HepG2 (cell line): ENCODE data around the gene PPRC1. TPM values are rescaled to one million over a fixed set of nuclear protein-coding genes. Genes with fewer than 3 reads are reported as not detected.
A peak's percentile ranks its signal among the peaks of the same experiment; 100 is the strongest.

Experiments used
- ADNP ChIP-seq: sonication (generic); formaldehyde crosslinking; IDR thresholded peaks from 2 replicates; pipeline ENCODE4 v1.4.0; 2020; ENCODE audit warnings: missing genetic modification reagents
- AKAP8 ChIP-seq: sonication (generic); formaldehyde crosslinking; IDR thresholded peaks from 2 replicates; pipeline ENCODE4 v1.5.1; 2020; ENCODE audit warnings: mild to moderate bottlenecking, missing genetic modification reagents
- HNRNPL ChIP-seq: fragments of 200-400 bp; formaldehyde crosslinking; IDR thresholded peaks from 2 replicates; pipeline ENCODE4 v1.6.1; 2017; ENCODE audit warnings: mild to moderate bottlenecking, low read depth, low read length
- MTF1 ChIP-seq: sonication (generic); formaldehyde crosslinking; IDR thresholded peaks from 2 replicates; pipeline ENCODE4 v1.5.0; 2020; ENCODE audit warnings: missing genetic modification reagents
- MYPOP ChIP-seq: sonication (generic); formaldehyde crosslinking; IDR thresholded peaks from 2 replicates; pipeline ENCODE4 v1.8.1; 2023; ENCODE audit warnings: mild to moderate bottlenecking, moderate library complexity, missing genetic modification reagents
- NR2F6 ChIP-seq, 2 experiments: IDR thresholded peaks; 2 replicates each; pipeline ENCODE4 v1.6.1; 2016; ENCODE audit warnings: antibody characterized with exemption in 1 of 2, mild to moderate bottlenecking in 1 of 2
- PAXIP1 ChIP-seq: sonication (generic); formaldehyde crosslinking; conservative IDR thresholded peaks from 2 replicates; pipeline ENCODE4 v1.4.0; 2020; ENCODE audit warnings: mild to moderate bottlenecking, missing genetic modification reagents, moderate library complexity
- TCF7L2 ChIP-seq: IDR thresholded peaks from 2 replicates; pipeline ENCODE4 v1.6.1; 2011; ENCODE audit warnings: mild to moderate bottlenecking, low read depth, low read length, moderate library complexity
- UBTF ChIP-seq: sonication (generic); formaldehyde crosslinking; IDR thresholded peaks from 2 replicates; pipeline ENCODE4 v1.4.0; 2020; ENCODE audit warnings: mild to moderate bottlenecking, missing genetic modification reagents
- ZNF10 ChIP-seq: sonication (generic); formaldehyde crosslinking; IDR thresholded peaks from 2 replicates; pipeline ENCODE4 v1.4.0; 2020; ENCODE audit warnings: mild to moderate bottlenecking, low read depth, missing genetic modification reagents, borderline replicate concordance
- ZNF598 ChIP-seq: sonication (generic); formaldehyde crosslinking; IDR thresholded peaks from 2 replicates; pipeline ENCODE4 v1.5.1; 2020; ENCODE audit warnings: mild to moderate bottlenecking, missing genetic modification reagents, borderline replicate concordance
- ZNF713 ChIP-seq: sonication (generic); formaldehyde crosslinking; IDR thresholded peaks from 2 replicates; pipeline ENCODE4 v1.4.0; 2020; ENCODE audit warnings: mild to moderate bottlenecking, missing genetic modification reagents
- ZNF724P ChIP-seq: sonication (generic); formaldehyde crosslinking; IDR thresholded peaks from 2 replicates; pipeline ENCODE4 v1.8.0; 2022; ENCODE audit warnings: missing genetic modification reagents, borderline replicate concordance
- polyA plus RNA-seq, 8 experiments: library from polyadenylated mRNA; depleted of rRNA in 3 of 8; stranded (reverse) in 7 of 8; unstranded in 1 of 8; fragments of >200 nt; fragmentation: Illumina TruSeq in 4 of 8; extraction: Trizol in 4 of 8; gene quantifications; 2 replicates each; pipeline versions ENCODE4 v1.2.1 to v1.2.3, GENCODE V29; 2011 to 2016; ENCODE audit warnings: low read depth in 4 of 8, missing spikeins in 1 of 8, mixed read lengths in 1 of 8; ENCODE audit not compliant: insufficient read depth in 1 of 8
- total RNA-seq, 5 experiments: library from RNA; depleted of rRNA; stranded (reverse); fragments of >200 nt; fragmentation: Illumina TruSeq; extraction: Trizol; gene quantifications; 2 replicates each; pipeline ENCODE4 v1.2.3, GENCODE V29; 2016; ENCODE audit warnings: low read depth in 1 of 5
- TF ChIP-seq, protein P1 (sequence below): sonication (generic); formaldehyde crosslinking; IDR thresholded peaks from 2 replicates; pipeline ENCODE4 v1.8.0; 2022; ENCODE audit warnings: missing genetic modification reagents, mild to moderate bottlenecking, inconsistent platforms, borderline replicate concordance
- TF ChIP-seq, protein P2 (sequence below): sonication (generic); formaldehyde crosslinking; IDR thresholded peaks from 2 replicates; pipeline ENCODE4 v1.5.0; 2020; ENCODE audit warnings: mild to moderate bottlenecking, missing genetic modification reagents

Gene PPRC1
- total and polyA plus RNA-seq, 2 of the 13 experiments (the other 11 are each of a cell fraction or from before 2014, with no cell fraction given): 18.7 to 24.2 TPM

- TF ChIP-seq, protein P1, sequence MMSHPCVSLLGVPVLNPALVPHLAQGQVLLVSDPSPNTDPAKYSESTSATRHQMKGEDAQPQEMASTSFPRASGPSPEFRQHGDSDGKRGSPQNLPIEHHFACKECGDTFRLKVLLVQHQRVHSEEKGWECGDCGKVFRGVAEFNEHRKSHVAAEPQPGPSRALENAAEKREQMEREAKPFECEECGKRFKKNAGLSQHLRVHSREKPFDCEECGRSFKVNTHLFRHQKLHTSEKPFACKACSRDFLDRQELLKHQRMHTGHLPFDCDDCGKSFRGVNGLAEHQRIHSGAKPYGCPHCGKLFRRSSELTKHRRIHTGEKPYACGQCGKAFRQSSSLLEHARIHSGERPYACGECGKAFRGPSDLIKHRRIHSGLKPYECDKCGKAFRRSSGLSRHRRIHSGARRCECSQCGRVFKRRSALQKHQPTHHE (CRISPR knock-in tag): 0 out of 2 replicates have a peak, but pooled peaks have one; percentile 38
- TF ChIP-seq ZNF713 (CRISPR knock-in tag): no peak
- TF ChIP-seq ZNF598: no peak
- TF ChIP-seq, protein P2, sequence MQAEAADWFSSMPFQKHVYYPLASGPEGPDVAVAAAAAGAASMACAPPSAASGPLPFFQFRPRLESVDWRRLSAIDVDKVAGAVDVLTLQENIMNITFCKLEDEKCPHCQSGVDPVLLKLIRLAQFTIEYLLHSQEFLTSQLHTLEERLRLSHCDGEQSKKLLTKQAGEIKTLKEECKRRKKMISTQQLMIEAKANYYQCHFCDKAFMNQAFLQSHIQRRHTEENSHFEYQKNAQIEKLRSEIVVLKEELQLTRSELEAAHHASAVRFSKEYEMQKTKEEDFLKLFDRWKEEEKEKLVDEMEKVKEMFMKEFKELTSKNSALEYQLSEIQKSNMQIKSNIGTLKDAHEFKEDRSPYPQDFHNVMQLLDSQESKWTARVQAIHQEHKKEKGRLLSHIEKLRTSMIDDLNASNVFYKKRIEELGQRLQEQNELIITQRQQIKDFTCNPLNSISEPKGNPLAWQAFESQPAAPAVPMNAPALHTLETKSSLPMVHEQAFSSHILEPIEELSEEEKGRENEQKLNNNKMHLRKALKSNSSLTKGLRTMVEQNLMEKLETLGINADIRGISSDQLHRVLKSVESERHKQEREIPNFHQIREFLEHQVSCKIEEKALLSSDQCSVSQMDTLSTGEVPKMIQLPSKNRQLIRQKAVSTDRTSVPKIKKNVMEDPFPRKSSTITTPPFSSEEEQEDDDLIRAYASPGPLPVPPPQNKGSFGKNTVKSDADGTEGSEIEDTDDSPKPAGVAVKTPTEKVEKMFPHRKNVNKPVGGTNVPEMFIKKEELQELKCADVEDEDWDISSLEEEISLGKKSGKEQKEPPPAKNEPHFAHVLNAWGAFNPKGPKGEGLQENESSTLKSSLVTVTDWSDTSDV (CRISPR knock-in tag): no peak
- 0 out of 2 replicates have a peak, but pooled peaks have one; percentile 42 for TF ChIP-seq ZNF724P (CRISPR knock-in tag)
- TF ChIP-seq UBTF (CRISPR knock-in tag): peak; percentile 68
- TF ChIP-seq ZNF10 (CRISPR knock-in tag): no peak
- no peak for TF ChIP-seq HNRNPL
- no peak for TF ChIP-seq MYPOP (CRISPR knock-in tag)
- 0 out of 2 replicates have a peak, but pooled peaks have one; percentile 15 for TF ChIP-seq PAXIP1
- TF ChIP-seq MTF1 (CRISPR knock-in tag): no peak
- TF ChIP-seq AKAP8 (CRISPR knock-in tag): 0 out of 2 replicates have a peak, but pooled peaks have one; percentile 51
- no peak for TF ChIP-seq NR2F6 (IDR thresholded peaks at IDR 0.05)
- 0 out of 2 replicates have a peak, but pooled peaks have one; percentile 13 for TF ChIP-seq NR2F6 (CRISPR knock-in tag; IDR thresholded peaks at IDR 0.05)
- no peak for TF ChIP-seq TCF7L2
- no peak for TF ChIP-seq ADNP (CRISPR knock-in tag)
These were observed 12.5 kb upstream of the PPRC1 start, which contains the start of gene LDB1 (continued) for GRCh38 chr10:102120142-102120990.
